LHCN-M2 (cell line): Measurements from ENCODE around the gene SMIM36. TPM values are rescaled to one million over a fixed set of nuclear protein-coding genes. Genes with fewer than 3 reads are reported as not detected.
"Not testable (repeated sequence)": the region's sequence is repeated elsewhere in the genome, so short reads cannot be mapped to it uniquely, and the experiment has no call there.

Experiments used
- DNase-seq: peaks from one replicate; pipeline ENCODE4 v3.0.0-alpha.2; 2012; ENCODE audit warnings: low read depth
- total RNA-seq: library from RNA; depleted of rRNA; stranded (reverse); fragments of >200 nt; gene quantifications from 2 replicates; pipeline ENCODE4 v1.2.3, GENCODE V29; 2014

The SMIM36 gene
- total RNA-seq, 1 experiment from 2014 or later: not detected

DNA sequence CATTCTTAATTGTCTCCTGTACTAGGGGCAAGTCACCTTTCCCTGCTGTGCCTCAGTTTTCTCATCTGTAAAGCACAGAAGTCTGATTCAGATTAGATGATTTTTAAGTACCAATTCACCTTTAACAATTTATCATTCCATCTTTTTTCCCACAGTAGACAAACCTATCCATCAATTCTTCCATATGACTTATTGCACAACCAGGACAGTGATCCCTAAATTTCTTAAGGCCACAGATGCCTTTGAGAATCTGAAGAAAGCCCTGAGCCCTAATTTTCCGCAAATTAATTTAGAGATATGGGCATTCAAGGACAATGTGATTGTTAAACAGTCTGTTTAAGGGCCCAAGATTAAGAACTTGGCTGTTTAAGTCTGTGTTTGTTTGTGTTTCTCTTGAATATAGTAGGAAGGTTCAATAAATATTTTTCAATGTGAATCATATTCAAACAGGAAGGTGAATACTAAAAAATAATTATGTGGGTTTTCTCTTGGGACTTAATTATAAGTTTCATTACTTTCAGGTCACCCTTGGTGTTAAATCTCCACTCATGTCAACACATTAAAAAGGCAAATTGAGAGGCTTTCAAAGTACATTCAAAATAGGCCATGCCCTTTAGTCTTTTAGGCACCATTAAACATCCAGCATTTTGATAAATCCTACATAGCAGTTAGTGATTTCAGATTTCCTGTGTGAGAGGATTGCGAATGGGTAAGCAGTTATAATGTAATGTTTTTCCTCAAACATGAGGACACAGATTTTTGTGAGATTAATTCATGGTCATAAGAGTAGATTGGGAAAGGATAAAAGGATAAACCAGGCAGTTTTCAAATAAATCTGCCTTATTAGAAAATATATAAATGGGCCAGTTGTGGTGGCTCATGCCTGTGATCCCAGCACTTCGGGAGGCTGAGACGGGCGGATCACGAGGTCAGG, 54.7 kb downstream of the SMIM36 start:
- DNase-seq: no peak

- peak; percentile 89 for DNase-seq
Measured at GRCh38 chr17:55454906-55455474, 56.3 kb downstream of the SMIM36 start.

DNA sequence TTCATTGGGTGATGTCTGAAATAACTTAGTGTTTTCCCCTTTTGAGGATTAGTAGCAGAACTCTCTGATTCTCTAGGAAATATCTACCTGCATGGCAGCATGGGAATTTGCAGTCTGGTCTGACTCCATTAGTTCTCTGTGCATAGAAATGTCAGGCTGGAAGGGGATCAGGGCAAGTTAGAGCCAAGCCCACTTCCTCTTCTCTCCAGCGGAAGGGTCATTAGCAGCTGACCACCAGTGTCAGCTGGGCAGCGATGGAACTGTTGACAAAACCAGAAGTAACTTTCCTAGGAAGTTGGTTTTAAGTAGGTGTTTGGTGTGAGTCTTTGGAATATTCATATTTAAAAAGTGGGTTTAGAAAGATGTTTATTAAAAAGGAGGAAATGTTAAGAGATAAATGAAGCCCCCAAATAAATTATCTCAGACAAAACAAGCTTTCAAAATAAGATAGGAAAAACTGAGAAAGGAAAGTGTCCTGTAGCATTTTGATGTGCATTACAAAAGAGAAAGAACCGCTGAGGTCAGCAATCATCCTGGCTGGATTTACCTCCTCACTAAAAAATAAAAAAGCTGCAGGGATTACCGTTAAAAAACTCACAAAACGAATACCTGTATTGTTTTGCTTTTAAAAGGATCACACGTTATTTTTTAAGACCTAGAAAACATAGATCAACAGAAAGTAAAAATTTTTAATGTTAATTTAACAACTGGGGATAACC, 57.3 kb downstream of the SMIM36 start:
- DNase-seq: no peak

DNA sequence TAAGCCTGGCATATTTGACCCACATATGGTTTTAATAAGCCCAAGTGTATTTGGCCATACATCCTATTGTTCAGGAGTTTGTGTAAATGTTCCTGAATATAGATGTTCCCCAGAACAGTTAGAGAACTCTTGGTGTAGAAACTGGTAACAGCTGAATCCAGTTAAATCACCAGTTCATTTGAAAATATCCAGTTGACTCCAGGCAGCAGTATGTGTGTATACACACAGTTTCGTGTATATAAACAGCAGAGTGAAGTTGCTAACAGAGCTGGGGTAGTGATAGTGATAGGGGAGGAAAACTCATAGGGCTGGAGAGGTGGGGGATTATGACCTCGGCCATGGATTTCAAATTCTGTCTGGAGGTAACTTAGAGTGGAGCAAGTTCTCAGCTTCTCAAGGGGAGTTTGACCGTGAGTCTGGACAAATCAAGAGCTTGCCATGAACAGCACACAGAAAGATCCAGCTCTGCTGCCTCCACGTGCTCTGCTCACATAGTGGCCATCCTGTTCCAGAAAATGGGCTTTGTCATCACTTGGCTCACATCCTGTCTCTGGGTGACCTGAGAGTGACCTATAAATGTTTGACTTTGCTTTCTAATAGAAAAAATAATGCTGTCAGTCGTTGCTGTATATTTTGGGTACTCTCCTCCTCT, 59.0 kb downstream of the SMIM36 start:
- DNase-seq: peak; percentile 82

GRCh38 chr17:55451758-55452138, 59.5 kb downstream of the SMIM36 start:
- DNase-seq: no peak

GRCh38 chr17:55451203-55451641, 60.0 kb downstream of the SMIM36 start:
- no peak for DNase-seq

DNA sequence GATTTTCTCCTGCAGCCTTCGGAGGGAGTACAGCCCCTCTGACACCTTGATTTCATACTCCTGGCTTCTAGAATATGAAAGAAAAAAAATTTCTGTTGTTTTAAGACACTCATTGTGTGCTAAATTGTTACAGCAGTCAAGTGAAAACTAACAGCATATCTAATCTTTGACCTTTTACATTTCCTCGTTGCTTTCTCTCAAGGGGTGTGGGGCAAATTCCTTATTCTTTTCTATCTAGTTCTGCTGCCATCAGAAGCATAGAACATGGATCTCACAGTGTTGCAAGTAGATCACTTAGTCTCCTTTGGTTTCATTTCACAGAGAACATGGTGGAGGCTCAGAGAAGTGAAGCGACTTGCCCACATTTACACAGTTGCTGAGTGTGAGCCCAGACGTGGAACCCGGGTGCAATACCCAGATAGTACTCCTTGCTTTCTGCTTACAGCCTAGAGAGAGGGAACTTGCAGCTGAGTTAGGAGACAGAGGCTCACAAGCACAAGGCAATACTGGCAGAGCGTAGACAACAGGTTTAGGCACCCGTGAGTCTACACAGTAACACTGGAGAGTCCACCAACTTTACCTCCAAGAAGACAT, 60.9 kb downstream of the SMIM36 start:
- DNase-seq: no peak

DNA sequence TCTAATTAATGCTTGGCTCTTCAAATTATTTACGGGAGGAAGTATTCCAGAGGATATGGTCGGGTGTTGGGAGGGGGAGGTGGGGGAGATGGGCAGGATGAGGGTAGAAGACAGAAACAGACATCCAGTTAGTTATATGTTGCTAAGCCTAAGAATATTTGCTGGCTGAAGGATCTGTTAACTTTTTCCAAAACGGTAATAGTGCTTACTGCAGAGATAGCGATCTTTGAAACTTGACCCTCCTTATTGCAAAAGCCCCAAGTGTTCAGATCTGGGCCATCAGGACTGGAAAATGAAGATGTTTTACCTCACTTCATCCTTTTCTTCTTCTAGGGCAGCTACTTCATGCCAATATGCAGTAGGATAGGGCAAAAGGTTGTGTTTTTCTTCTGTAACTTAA, 62.6 kb downstream of the SMIM36 start:
- DNase-seq: no peak

DNA sequence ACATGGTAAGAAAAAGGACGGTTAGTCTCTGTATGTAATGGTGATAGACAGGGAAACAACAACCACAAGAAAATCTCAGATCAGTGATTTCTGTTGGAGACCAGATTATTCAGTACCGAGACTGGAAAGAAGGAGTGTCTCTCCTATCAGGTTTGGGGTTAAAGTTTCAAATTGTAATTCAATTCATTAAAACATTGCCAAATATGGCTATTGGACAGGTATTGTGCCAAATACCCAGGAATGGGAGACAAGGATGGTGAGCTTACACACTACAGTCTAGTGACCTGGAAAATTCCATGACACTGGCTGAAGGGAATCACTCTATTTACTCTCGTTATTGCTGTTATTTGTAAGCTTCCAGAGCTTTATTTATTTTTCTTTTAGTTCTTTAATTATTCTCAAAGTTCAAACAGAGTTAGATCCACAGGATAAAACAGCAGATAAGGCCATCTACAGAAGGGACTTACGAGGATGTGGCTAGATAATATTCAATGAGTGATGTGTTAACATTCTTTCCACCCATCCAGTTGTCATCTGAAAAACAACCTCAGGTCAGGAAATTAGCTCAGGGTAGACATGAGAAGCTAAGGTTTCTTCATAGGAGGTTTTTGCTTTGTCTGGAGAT, 64.6 kb downstream of the SMIM36 start:
- no peak for DNase-seq

DNA sequence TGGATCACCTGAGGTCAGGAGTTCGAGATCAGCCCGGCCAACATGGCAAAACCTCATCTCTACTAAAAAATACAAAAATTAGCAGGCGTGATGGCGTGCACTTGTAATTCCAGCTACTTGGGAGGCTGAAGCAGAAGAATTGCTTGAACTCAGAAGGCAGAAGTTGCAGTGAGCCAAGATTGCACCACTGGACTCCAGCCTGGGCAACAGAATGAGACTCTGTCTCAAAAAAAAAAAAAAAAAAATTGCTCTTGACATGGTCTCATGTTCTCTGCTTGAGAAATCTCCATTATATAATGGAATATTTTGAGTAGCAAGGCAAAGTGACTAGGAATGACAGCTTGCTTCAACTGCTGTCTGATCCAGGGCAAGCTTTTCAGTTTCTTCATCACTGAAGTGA, 65.2 kb downstream of the SMIM36 start:
- DNase-seq: not testable (repeated sequence)

DNA sequence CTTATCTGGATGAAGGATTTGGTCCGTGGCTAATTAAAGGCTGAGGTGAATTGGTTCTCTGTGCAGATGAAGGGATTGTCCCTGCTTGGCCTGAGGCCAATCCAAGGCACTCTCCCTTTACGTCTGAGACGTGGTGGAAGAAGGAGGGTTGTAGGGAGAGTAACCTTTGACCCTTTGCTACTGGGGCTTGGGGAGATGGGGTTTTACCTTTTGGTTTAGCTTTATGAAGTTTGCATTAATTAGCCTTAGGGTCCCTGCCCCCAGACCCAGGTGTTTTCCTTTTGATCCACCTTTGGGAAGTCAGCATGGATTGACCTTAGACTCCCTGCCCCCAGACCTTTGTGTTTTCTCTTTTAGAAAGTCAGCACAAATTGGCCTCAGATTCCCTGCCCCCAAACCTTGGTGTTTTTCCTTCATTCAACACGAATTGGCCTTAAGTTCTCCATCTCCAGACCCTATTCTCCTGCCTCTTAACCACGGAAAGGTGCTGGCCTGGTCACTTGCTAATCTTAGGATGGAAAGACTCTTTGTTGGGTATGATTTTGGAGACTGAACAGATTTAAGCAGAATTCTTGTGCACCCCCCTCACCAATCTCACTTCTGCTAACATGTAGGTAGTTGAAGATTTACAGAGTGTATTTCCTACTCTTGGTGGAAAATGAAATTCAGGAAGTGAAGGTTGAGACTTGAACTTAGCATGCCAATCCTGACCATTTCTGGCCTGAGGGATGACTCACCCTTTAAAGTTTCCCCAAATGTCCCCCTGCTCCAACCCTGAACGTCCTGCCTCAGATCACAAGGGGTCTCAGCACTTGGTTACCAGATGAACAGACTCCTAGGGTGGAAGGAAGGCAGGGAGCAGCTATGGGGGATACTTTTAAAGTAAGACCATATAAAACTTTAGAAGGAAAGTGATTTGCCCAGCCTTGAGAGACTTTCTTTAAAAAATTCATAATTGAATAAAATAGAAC, 66.5 kb downstream of the SMIM36 start:
- DNase-seq: no peak

- no peak for DNase-seq
Measured at GRCh38 chr17:55443904-55444303, 67.3 kb downstream of the SMIM36 start.

DNA sequence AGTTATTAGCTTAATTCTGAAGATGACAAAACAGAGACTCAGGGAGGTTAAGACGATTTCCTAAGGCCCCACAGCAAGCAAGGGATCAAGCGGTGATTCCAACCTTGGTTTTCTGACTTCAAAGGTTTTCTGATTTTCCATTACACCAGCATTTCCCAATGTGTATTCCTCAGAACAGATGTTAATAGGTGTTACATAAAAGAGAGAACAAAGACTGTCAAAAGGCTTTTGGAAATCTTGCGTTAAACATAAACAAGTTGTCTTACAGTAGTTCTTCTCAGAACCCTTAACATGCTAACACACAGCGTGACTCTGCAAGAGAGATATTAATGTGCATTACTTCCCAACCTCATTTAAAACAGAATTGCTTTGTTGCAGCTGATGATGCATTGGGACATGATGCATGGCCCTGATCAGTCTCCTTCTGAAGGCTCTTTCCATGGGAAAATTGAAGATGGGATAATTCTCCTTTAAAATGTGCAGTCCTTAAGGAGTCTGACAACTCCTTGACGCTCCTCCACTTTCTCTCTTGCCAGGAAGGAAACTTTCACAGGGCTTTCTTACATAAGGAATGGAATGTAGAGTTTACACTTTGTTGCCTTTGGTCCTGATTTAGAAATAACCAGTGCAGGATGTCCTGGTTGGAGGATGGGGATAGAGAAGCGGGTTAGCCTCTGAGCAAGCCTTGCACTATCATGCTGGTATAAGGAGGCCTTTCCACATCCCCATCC, 68.1 kb downstream of the SMIM36 start:
- DNase-seq: no peak

GRCh38 chr17:55442462-55442861, 68.8 kb downstream of the SMIM36 start:
- no peak for DNase-seq

DNA sequence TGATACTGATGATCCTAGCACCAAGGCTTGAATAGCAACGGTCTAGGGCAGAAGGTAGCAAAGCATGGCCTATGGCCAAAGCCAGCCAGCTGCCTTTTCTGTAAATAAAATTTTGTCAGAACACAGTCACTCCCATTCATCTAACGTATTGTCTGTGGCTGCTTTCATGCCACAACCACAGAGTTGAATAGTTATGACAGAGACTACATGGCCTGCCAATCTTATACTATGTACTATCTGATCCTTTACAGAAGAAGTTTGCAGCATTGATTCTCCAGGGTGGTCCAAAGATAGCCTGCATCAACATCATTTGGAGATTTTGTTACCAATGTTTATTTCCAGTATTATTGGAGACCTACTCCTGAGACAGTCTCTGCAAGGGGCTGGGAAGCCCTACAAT, 69.7 kb downstream of the SMIM36 start:
- no peak for DNase-seq

- DNase-seq: no peak
Measured at GRCh38 chr17:55440391-55440790, 70.9 kb downstream of the SMIM36 start.

- DNase-seq: no peak
Measured at GRCh38 chr17:55437159-55437605, 74.1 kb downstream of the SMIM36 start.

GRCh38 chr17:55436224-55437158, 74.8 kb downstream of the SMIM36 start:
- no peak for DNase-seq
